K562 (cell line): ENCODE measurements around the gene C10orf105. TPM values are rescaled to one million over a fixed set of nuclear protein-coding genes. Genes with fewer than 3 reads are reported as not detected.

Source experiments
- ATAC-seq: fragments of 200-7000 bp; cut with Tn5 transposase; 3 replicates; pipeline ENCODE4 v1.9.1; 2020; ENCODE audit warnings: moderate library complexity
- BruUV-seq: library from RNA; stranded (reverse); fragments of 400-500 nt; replicated peaks from 2 replicates; lab custom pipeline; 2021; lab: Mats Ljungman, UMichigan
- CTCF ChIA-PET: fragments of 300-600 bp; formaldehyde crosslinking; extraction: SDS; loops from one replicate; lab custom pipeline; 2021; ENCODE audit warnings: low intra/inter-chr PET ratio; lab: Yijun Ruan, JAX
- POLR2A ChIA-PET: fragments of 300-600, 350-650 bp; sonication (Branson Sonifier 250); formaldehyde crosslinking; extraction: SDS; loops from one replicate; lab custom pipeline; 2021; ENCODE audit warnings: antibody characterized with exemption, inconsistent platforms; lab: Yijun Ruan, JAX
- DNase-seq, 4 experiments: peaks; one replicate each; pipeline versions ENCODE4 v3.0.0 to v3.0.0-alpha.2; 2011 to 2018; ENCODE audit warnings: low spot score in 3 of 4, mixed read lengths in 3 of 4; ENCODE audit errors: extremely low read depth in 1 of 4
- FAIRE-seq: peaks from 2 replicates; lab custom pipeline; 2011; peaks lifted over from hg19 to GRCh38; lab: Jason Lieb, UNC
- H2AFZ ChIP-seq: 2 replicates; pipeline ENCODE4 v1.6.0; 2011; ENCODE audit warnings: low read depth, low read length, control low read depth, inconsistent platforms
- H3K27ac ChIP-seq: fragments of 200-600 bp; 3 replicates; pipeline ENCODE4 v1.8.0; 2011; ENCODE audit warnings: low read depth, mild to moderate bottlenecking, control low read depth, inconsistent platforms, low read length, moderate library complexity, mixed read lengths; ENCODE audit errors: extremely low read depth
- H3K27me3 ChIP-seq, 2 experiments: fragments of 300-600 bp in 1 of 2; 2 replicates in 1 of 2; 3 replicates in 1 of 2; pipeline versions ENCODE4 v1.6.0 to v1.8.0; 2011; ENCODE audit warnings: inconsistent platforms in 2 of 2, low read length in 2 of 2, mild to moderate bottlenecking in 1 of 2, mixed read lengths in 1 of 2, moderate library complexity in 1 of 2; ENCODE audit not compliant: control insufficient read depth in 2 of 2, insufficient read depth in 2 of 2
- H3K36me3 ChIP-seq: fragments of 300-600 bp; 3 replicates; pipeline ENCODE4 v1.8.0; 2011; ENCODE audit warnings: mild to moderate bottlenecking, low read length, inconsistent platforms; ENCODE audit not compliant: control insufficient read depth, insufficient read depth
- H3K4me1 ChIP-seq, 2 experiments: fragments of 200-600 bp in 1 of 2; replicated peaks in 1 of 2; 2 replicates in 1 of 2; 3 replicates in 1 of 2; pipeline versions ENCODE4 v1.5.1 to v1.8.0; 2011; ENCODE audit warnings: inconsistent platforms in 2 of 2, low read length in 2 of 2, mild to moderate bottlenecking in 1 of 2, mixed read lengths in 1 of 2, moderate library complexity in 1 of 2; ENCODE audit not compliant: control insufficient read depth in 2 of 2, insufficient read depth in 2 of 2
- H3K4me2 ChIP-seq: 2 replicates; pipeline ENCODE4 v1.6.1; 2011; ENCODE audit warnings: low read length, control low read depth, inconsistent platforms, mixed read lengths; ENCODE audit not compliant: insufficient read depth
- H3K4me3 ChIP-seq: fragments of 200-600 bp; sonication (generic), shearing (Covaris generic); 2 replicates; pipeline ENCODE4 v1.5.1; 2016; ENCODE audit warnings: control low read depth, inconsistent platforms
- H3K79me2 ChIP-seq: fragments of 200-600 bp; 3 replicates; pipeline ENCODE4 v1.8.0; 2011; ENCODE audit warnings: low read length, inconsistent platforms; ENCODE audit not compliant: control insufficient read depth, insufficient read depth
- H3K9ac ChIP-seq, 2 experiments: 2 replicates each; pipeline versions ENCODE4 v1.6.0 to v1.6.1; 2011; ENCODE audit warnings: low read depth in 2 of 2, low read length in 2 of 2, control low read depth in 1 of 2, inconsistent platforms in 1 of 2, mild to moderate bottlenecking in 1 of 2, mixed read lengths in 1 of 2; ENCODE audit not compliant: insufficient read depth in 1 of 2
- H3K9me1 ChIP-seq: one replicate; pipeline ENCODE4 v1.6.0; 2011; ENCODE audit warnings: inconsistent platforms, mild to moderate bottlenecking, low read length, moderate library complexity; ENCODE audit not compliant: control insufficient read depth, insufficient read depth
- H3K9me3 ChIP-seq: replicated peaks from 2 replicates; pipeline ENCODE4 v1.5.1; 2011; ENCODE audit warnings: low read depth, low read length, inconsistent platforms; ENCODE audit not compliant: control insufficient read depth, insufficient read depth
- H4K20me1 ChIP-seq: replicated peaks from 2 replicates; pipeline ENCODE4 v1.6.1; 2011; ENCODE audit warnings: low read length, inconsistent platforms, mixed read lengths; ENCODE audit not compliant: control insufficient read depth, insufficient read depth
- ATF2 ChIP-seq: sonication (generic); formaldehyde crosslinking; IDR thresholded peaks from 2 replicates; pipeline ENCODE4 v1.8.1; 2022; ENCODE audit warnings: missing genetic modification reagents
- CXXC5 ChIP-seq: fragments of 250-450 bp; sonication (Bioruptor Pico); IDR thresholded peaks from 2 replicates; pipeline ENCODE4 v1.8.0; 2022; ENCODE audit warnings: inconsistent platforms, mild to moderate bottlenecking, moderate library complexity
- GABPA ChIP-seq: fragments of 200-800 bp; sonication (Bioruptor generic); conservative IDR thresholded peaks from 2 replicates; pipeline ENCODE4 v1.6.1; 2016; ENCODE audit warnings: low read depth, missing genetic modification characterization, missing compliant biosample characterization
- HCFC1 ChIP-seq: IDR thresholded peaks from 2 replicates; pipeline ENCODE4 v1.6.1; 2012; ENCODE audit warnings: low read depth, low read length, improper control_type of control experiment
- PBX2 ChIP-seq, 2 experiments: IDR thresholded peaks in 1 of 2; conservative IDR thresholded peaks in 1 of 2; 2 replicates each; pipeline ENCODE4 v1.6.1; 2016; ENCODE audit warnings: low read depth in 2 of 2, mild to moderate bottlenecking in 1 of 2, missing compliant biosample characterization in 1 of 2, missing genetic modification characterization in 1 of 2, moderate library complexity in 1 of 2
- SPI1 ChIP-seq: IDR thresholded peaks from 2 replicates; pipeline ENCODE4 v1.6.1; 2011; ENCODE audit warnings: low read depth, low read length, control low read depth, borderline replicate concordance
- TSHZ1 ChIP-seq: fragments of 250-450 bp; sonication (Bioruptor Pico); IDR thresholded peaks from 2 replicates; pipeline ENCODE4 v1.4.0; 2020; ENCODE audit warnings: mild to moderate bottlenecking, moderate library complexity
- ZNF592 ChIP-seq: fragments of 450-650 bp; IDR thresholded peaks from 2 replicates; pipeline ENCODE4 v1.6.1; 2017; ENCODE audit warnings: antibody characterized with exemption, mild to moderate bottlenecking
- WGBS: fragments of 100-300 bp; shearing (Covaris generic); methylation state at CpG from one replicate; pipeline ENCODE4 v1.1.6; 2016; ENCODE audit warnings: low coverage, mixed read lengths; ENCODE audit not compliant: insufficient coverage; ENCODE audit errors: missing lambda C conversion rate; 5-methylcytosine and 5-hydroxymethylcytosine counted together
- in situ Hi-C: fragments of 300-500 bp; cut with MboI; formaldehyde crosslinking; loops from 4 replicates; pipeline ENCODE4 v1.15.0; 2018; ENCODE audit warnings: inconsistent platforms, mixed read lengths
- intact Hi-C: fragments of 100-400 bp; cut with micrococcal nuclease; formaldehyde crosslinking; loops from 2 replicates; pipeline ENCODE4 v1.14.2; 2022
- polyA plus RNA-seq, 8 experiments: library from polyadenylated mRNA; depleted of rRNA in 4 of 8; stranded (reverse) in 5 of 8; unstranded in 3 of 8; fragments of >200 nt; fragmentation: Nextera tagmentation in 2 of 8; fragmentation: Illumina TruSeq in 1 of 8; extraction: Ambion mirVana in 2 of 8; extraction: Trizol in 1 of 8; gene quantifications; 2 replicates each; pipeline versions ENCODE4 v1.2.1 to v1.2.3, GENCODE V29; 2011 to 2014; ENCODE audit warnings: inconsistent platforms in 1 of 8, missing spikeins in 1 of 8
- total RNA-seq, 7 experiments: library from RNA; depleted of rRNA in 6 of 7; stranded (reverse); fragments of >200 nt in 6 of 7; fragmentation: Illumina TruSeq in 2 of 7; extraction: Trizol in 2 of 7; gene quantifications; 2 replicates each; pipeline versions ENCODE4 v1.2.1 to v1.2.3, GENCODE V29; 2011 to 2021; ENCODE audit warnings: low replicate concordance in 1 of 7

The C10orf105 gene
- total and polyA plus RNA-seq, 9 of the 15 experiments (the other 6 are each of a cell fraction or from before 2014, with no cell fraction given), result 0.03 to 0.25 (median 0.04) TPM; not detected in 3

- BruUV-seq, result no TSS peak
- DNase-seq (peak; percentile 67 to 75 (median 67)), FAIRE-seq (peak; percentile 88)
- TF ChIP-seq ATF2 (CRISPR knock-in tag) (no peak), ZNF592 (peak; percentile 68; the same call in 1 of the 2 replicates), SPI1 (peak; percentile 40; the same call in 1 of the 2 replicates), TSHZ1 (CRISPR knock-in tag) (no peak), PBX2 (CRISPR knock-in tag; IDR thresholded peaks at IDR 0.05; ENCODE audit: low read depth) (peak; percentile 69), PBX2 (tag; conservative IDR thresholded peaks at IDR 0.05; ENCODE audit: low read depth) (peak; percentile 93), HCFC1 (peak; percentile 16; the same call in 1 of the 2 replicates), GABPA (tag) (peak; percentile 43; the same call in 1 of the 2 replicates), CXXC5 (CRISPR knock-in tag) (peak; percentile 31; the same call in 1 of the 2 replicates)
Measured at GRCh38 chr10:71729161-71729636, 9.6 kb upstream of the C10orf105 start.

More at GRCh38 chr10:71729161-71729636, 9.6 kb upstream of the C10orf105 start:
- CTCF ChIA-PET, result no interaction called here
- H3K4me2 ChIP-seq, result no peak overlapping the region
- in situ Hi-C loops, result no loop called here
- H3K4me1 ChIP-seq, result peaks cover 31 to 60% of the 10 kb centered on the region in 2 experiments
- no peaks in the 10 kb centered on the region for H3K9me1 ChIP-seq
- peak overlapping the region; percentile 44; the same call in 1 of the 3 replicates for H3K27ac ChIP-seq
- intact Hi-C loops, result loop anchor here (2.0 kb wide), 1 partner anchor 18 kb away; no protein-coding TSS in a partner anchor
- no peaks in the 10 kb centered on the region for H3K36me3 ChIP-seq
- WGBS, result 30% methylated on average over 10 of the region's 10 CpGs
- POLR2A ChIA-PET, result interaction anchor here (0.6 to 2.2 kb wide), 2 partner anchors 10 to 139 kb away, joined by 3 to 8 read pairs; no protein-coding TSS in a partner anchor
- H3K9me3 ChIP-seq, result no peaks in the 10 kb centered on the region
- ATAC-seq, result peak; percentile 74
- H3K79me2 ChIP-seq, result no peaks in the 10 kb centered on the region
- H3K27me3 ChIP-seq, result no peaks in the 10 kb centered on the region; a peak in 1 of 5 replicates
- no peaks in the 10 kb centered on the region for H4K20me1 ChIP-seq
- no peak overlapping the region for H3K4me3 ChIP-seq
- peak overlapping the region in 1 of 2 experiments; percentile 77; a peak in 2 of 4 replicates for H3K9ac ChIP-seq
- peak overlapping the region; percentile 80 for H2AFZ ChIP-seq
